ENCODE data around the gene TAPBP.
A peak's percentile ranks its signal among the peaks of the same experiment; 100 is the strongest.

GRCh38 chr6:33288921-33289783 lies 24.7 kb downstream of the TAPBP start, which contains the start of the genes PFDN6 and WDR46:
- TF ChIP-seq CTCF (IDR thresholded peaks at IDR 0.05 in 8 of 11, conservative IDR thresholded peaks at IDR 0.05 in 3 of 11) = peak in 1 of 11 experiments; percentile 19
- no peak for TF ChIP-seq POLR2A (IDR thresholded peaks at IDR 0.05)

Measured in spleen (tissue), 7 donors.